LHCN-M2 (cell line): Measurements from ENCODE around the gene NLE1. TPM values are rescaled to one million over a fixed set of nuclear protein-coding genes. Genes with fewer than 3 reads are reported as not detected.
A peak's percentile ranks its signal among the peaks of the same experiment; 100 is the strongest.

Source experiments
- DNase-seq: peaks from one replicate; pipeline ENCODE4 v3.0.0-alpha.2; 2012; ENCODE audit warnings: low read depth
- total RNA-seq: library from RNA; depleted of rRNA; stranded (reverse); fragments of >200 nt; gene quantifications from 2 replicates; pipeline ENCODE4 v1.2.3, GENCODE V29; 2014; rRNA removed

NLE1 gene
- total RNA-seq, 1 experiment from 2014 or later, result 22.3 TPM

DNA sequence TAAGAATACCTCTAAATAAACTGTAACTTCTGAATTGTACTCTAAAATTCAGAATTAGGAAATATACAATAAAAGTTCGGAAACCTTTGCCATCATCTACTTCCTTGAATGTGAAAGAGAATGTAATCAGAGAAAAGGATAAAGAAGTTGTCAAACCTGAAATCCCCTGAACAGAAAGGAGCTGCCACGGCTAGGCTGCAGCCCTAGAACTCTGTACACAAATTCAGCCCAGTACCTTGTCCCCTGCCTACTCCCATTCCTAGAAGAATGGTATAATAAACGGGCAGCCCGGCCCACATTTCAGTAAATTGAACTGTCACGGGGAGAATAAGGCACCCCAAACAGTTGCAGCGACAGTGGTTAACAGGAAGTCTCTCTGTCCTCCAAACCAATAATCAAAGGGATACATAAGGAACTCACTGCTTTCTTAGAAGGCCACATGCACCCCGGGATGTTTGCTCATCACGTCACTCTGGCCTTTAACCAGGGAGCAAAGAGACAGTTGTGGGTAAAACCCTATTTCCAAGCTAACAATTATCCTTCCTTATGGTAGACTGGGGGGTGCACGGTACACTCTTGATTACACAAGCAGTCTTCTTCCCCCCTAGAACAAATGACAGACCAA, 54.3 kb downstream of the NLE1 start:
- peak; percentile 39 for DNase-seq

DNA sequence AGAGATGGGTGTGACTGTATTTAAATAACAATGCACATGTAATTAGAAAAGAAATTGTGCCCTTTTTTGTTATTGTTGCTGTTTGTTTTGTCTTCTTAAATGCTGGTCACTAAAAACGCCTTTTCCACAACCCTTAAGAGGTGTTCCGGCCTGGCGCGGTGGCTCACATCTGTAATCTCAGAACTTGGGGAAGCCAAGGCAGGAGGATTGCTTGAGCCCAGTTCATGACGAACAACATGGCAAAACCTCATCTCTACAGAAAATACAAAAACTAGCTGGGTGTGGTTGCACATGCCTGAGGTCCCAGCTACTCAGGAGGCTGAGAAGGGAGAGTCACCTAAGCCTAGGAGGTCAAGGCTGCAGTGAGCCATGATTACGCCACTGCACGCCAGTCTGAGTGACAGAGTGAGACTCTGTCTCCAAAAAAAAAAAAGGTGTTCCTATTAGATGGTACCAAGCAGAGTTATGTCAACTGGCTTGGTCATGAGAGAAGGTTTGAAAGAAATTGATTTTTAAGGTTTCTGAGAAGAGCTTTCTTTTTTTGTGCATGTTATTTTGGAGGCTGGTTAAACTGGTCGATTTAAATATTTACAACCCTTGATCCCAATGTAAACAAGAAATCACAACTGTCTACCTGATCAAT, 55.1 kb downstream of the NLE1 start:
- no peak for DNase-seq

DNA sequence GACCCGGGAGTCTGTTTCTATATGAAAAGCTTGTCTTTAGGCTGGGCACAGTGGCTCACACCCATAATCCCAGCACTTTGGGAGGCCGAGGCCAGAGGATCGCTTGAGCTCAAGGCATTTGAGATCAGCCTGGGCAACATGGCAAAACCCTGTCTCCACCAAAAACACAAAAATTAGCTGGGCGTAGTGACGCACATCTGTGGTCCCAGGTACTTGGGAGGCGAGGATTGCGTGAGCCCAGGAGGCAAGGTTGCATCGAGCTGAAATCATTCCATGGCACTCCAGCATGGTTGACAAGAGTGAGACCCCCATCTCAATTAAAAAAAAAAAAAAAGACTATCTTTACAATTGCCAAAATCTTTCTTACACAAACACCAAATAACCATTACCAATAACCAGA, 55.9 kb downstream of the NLE1 start:
- DNase-seq, result no peak

DNA sequence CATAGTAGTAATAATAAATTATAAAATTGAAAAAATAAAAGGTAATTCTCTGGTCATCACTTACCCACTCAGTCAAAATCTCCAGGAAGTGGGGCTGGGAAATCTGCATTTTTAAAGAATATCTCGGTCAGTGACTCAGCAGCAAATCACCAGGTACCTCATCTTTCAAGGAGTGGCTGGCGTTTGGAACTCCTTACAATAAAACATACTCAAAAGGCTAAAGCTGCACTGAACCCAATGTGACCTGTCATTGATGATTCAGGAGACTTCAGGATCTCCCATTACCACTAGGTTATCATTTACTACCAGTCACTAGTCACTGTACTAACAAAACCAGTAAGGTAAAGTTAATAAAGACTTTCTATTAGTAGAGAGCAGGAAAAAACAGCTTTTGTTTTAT, 57.1 kb downstream of the NLE1 start:
- peak; percentile 72 for DNase-seq

DNA sequence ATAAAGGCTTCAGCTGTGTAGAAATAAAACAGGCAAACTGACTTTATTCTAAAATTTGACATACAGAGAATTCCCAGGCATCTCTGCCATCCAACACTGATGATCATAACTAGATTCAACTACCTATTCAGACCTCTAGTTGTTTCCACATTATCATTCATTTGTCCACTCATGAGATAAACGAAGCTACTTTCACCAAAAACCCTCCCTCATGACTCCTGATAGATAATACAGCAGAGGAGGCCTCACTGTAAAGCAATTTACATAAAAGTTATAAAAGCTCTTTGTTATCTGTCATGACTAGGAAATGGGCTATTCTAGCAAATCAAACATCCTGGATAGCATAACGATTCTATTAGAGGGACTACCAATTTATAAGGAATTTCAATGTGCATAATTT, 59.0 kb downstream of the NLE1 start:
- no peak for DNase-seq

DNA sequence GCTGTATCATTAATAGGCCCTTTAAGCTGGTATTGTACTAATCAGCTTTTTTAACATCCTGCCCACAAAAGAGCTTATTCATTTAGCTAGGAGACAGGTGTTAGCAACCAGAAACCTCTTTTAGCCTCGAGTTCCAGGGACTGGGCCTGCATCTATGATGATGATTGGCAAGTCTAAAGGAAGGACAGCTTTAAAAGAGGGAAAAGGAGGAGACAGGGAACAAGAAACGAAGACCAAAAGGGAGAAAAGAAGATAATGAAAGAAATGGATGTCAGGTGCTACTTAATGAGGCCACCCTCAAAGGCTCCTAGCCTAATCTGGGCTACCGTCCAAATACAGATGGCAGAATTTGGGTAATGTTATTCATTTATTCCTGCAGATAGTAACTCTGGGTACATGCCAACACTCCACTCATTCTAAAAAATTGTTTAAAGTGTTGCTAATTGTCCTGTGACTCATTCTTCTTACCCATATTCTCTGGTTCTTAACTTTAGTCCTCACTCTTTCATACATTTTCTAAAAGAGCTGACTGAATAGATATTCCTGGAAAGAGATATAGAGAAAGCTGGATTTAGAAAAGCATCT, 59.9 kb downstream of the NLE1 start:
- DNase-seq, result peak; percentile 86

DNA sequence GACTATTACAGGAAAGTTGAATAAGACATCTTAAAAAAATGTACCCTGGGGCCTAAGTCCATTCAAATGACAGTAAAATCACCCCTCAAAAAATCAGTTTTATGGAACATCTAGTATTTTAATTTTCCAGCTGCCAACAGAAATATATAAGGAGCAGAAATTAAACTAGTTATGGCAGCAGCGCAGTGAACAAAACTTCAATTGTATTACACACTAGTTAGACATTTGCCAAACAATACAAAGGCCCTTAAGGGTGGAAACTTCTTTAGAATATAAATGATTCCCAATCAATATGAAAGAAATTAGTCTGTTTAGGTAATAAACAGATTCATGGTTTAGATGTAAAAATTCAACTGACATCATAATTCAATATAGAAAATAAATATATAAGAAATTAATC, 60.5 kb downstream of the NLE1 start:
- DNase-seq, result no peak

DNA sequence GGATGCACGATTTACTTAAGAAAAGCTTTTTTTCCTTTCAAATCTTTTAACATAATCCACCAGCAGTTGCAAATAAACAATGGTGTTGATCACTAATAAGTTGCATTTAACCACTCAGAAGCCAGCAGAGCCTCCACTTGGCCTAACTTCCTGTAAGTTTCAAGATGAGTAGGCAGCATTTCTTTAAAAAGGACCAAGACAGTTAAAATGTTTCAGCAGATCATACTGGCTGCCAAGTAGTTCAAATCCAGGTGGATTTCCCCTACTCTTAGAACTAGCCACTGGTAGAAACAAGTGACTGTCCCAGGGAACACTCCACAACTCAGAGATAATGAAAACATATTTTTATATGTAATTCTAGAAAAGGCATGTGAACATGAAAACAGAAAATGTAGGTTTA, 61.6 kb downstream of the NLE1 start:
- DNase-seq, result no peak

DNA sequence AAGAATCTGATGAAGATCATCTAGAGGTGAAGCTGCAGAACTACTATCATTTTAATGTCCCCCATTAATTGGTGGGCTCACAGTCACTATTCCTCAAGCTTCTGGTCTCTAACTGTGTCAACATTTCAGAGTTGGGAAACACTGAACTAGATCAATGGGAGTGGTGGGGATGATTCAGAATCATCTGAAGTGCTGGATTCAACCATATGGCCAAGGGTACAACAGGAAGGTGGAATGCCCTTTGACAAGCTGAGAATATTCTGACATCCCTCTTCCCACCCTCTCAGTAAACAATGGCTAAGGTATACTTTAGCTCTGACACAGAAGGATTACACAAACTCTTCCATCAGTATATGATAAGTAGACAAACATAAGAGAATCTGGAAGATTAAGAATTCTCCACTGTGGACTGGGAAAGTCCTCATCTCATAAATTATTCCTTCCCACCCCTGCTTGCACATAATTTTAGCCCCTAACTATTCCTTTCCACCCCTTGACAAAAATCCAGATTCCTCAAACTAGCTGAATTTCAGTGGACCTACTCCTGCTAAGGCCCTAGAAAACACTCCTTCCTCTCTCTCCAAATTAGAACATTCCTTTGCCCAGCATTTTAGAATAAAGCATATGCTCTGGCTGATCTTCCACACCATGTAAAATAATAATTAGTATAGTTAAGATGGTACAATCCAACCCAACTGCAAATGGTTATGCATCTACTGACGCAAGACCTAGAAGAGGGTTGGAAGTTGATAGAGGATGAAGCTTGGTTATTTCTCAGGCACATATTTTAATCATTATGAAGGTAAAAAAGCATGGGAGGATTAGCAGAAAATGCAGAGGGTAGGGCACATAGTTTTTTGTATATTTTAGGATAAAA, 62.3 kb downstream of the NLE1 start:
- peak; percentile 38 for DNase-seq

Other genes starting within 250 kb of the NLE1 start
- gene CCT6B, start 180.8 kb downstream of the NLE1 start, total RNA-seq, result 1.8 and 2.0 TPM in 2 replicates
- gene ZNF830, start 180.8 kb downstream of the NLE1 start, total RNA-seq, result 10.2 and 13.4 TPM in 2 replicates
- gene LIG3, start 161.8 kb downstream of the NLE1 start, total RNA-seq, result 19.2 and 24.4 TPM in 2 replicates
- 14.5 and 16.6 TPM in 2 replicates for gene RFFL, start 78.6 kb downstream of the NLE1 start, total RNA-seq
- gene RAD51D, start 22.4 kb downstream of the NLE1 start, total RNA-seq, result 16.0 and 17.1 TPM in 2 replicates
- gene FNDC8, start 20.7 kb downstream of the NLE1 start, total RNA-seq, result not detected in 2 replicates
- gene UNC45B, start 5.5 kb upstream of the NLE1 start, total RNA-seq, result 0.17 TPM in 1 of 2 replicates, not detected in the other
- not detected in 2 replicates for gene SLC35G3, start 52.1 kb upstream of the NLE1 start, total RNA-seq
- 38.5 and 43.5 TPM in 2 replicates for gene SLFN5, start 100.8 kb upstream of the NLE1 start, total RNA-seq
- gene SLFN11, start 231.3 kb upstream of the NLE1 start, total RNA-seq, result 22.7 and 23.1 TPM in 2 replicates